HK-2 (cell line): ENCODE results near the gene GALNT13.
"Not testable (repeated sequence)": the region's sequence is repeated elsewhere in the genome, so short reads cannot be mapped to it uniquely, and the experiment has no call there.

ENCODE experiments used
- DNase-seq: peaks from one replicate; pipeline ENCODE4 v3.0.0-alpha.2; 2018; ENCODE audit not compliant: unreplicated experiment

GALNT13 gene

DNA sequence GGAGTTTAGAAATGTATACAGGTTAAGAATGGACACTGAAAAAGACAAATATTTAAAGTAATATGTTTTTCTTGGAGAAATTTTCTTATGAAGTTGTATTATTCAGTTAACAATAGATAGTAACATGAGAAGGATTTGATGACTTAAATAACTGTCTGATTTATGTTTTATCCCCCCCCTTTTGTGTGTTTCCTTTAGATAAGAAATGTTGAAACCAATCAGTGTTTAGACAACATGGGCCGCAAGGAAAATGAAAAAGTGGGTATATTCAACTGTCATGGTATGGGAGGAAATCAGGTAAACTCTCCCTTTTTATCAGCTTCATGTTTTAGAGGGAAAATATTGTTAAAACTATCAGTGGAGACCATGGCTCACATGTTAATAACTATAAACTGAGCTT, 537.1 kb downstream of the GALNT13 start:
- no peak for DNase-seq

DNA sequence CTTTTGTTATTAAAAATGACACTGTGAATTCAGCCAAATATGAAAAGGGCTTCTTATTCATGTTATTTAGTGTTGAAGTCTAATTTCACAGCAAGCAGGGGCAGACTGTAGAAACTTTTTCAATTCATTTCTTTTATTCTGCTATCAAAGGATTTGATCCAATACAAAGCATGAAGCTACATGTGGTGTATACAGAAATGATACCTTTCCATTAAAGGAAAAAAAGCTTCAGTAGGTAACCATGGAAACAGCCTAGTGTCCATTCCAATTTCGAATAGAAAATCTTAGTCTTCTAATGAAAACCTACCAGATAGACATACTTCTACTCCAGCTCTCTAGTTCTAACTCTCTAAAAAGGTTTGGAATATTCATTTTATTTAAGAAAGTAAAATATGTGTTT, 550.5 kb downstream of the GALNT13 start:
- DNase-seq: no peak

DNA sequence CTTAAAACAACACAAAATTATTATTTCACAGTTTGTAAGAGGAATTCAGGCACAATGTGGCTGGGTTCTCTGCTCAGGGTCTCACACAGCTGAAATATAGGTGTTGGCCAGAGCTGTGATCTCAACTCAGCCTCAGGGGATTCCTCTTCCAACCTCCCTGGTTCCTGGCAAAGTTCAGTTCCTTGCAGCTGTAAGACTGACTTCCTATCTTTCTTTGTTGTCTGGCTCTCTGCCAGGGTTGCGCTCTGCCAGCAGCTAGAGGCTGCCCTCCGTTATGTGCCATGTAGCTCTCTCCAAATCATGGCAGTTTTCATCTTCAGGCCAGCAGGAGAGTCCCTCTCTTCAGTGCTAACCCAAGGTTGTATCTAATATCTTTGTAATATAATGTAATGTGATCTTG, 554.3 kb downstream of the GALNT13 start:
- DNase-seq: no peak

DNA sequence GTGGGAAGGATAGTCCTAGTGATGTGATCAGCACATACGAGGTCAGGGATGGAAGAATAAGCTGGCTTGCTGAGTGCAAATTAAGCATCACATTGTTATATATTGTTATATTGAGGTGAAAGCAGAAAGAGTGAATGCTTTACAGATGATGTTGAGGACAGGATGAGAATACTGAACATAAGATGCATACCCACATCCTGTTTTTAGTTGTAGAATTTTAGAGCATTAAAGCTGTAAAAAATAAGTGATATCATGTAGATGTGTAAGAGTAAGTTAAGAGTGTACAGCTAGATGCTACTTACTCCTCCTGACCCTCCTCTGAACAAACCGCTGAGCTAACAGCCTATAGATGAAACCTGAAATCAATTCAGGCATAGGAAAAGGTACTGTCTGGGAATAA, 555.7 kb downstream of the GALNT13 start:
- no peak for DNase-seq

DNA sequence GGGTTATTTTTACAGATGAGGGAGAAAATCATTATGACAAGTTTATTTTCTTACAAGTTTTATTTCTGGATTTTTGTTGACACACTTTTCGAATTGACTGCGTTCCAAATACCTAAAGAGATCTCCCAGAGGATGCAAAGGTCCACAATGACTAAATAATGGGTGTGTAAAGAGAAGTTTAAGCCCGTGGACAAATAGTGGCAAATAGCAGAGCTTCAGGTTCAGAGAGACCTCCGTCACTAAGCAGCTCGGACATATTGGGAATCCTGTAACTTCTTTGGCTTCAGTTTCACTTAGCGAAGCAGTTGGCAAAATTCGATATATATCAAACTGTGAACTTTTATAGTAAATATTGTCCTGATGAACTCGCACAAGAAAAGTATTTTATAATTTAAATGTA, 556.3 kb downstream of the GALNT13 start:
- no peak for DNase-seq

DNA sequence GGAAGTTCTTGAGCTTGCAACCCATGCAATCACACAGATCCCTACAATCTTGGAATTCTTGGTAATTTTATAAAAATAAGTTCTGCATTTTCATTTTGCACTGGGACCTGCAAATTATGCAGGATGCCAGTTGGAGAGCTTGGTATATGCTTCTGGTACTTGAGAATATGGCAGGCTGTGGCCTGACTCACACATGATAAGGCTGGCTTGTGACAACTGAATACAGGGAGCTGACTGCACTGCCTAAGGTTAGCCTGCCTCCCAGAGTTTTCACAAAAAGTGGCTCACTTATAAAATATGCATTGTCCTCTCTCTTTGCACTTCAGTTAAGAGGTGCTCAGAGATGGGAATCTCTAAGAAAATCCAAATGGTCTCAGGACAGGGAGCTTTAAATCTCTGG, 561.3 kb downstream of the GALNT13 start:
- DNase-seq: no peak

DNA sequence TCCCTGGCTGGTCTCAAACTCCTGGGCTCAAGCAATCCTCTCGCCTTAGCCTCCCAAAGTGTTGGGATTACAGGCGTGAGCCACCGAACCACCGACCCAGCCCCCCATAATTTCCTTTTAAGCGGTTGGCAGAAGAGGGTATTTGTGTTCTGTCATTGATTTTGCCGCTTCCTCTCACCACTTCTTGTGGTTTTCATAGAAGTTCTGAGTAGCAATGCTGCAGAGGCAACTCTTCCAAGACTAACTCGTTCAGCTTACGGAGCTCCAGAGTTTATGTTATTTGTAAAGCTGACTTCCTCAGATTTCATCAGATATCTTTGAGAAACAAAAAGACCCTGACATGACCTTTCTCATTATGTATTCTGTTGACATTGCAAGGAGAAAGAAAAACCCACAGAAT, 565.4 kb downstream of the GALNT13 start:
- no peak for DNase-seq

DNA sequence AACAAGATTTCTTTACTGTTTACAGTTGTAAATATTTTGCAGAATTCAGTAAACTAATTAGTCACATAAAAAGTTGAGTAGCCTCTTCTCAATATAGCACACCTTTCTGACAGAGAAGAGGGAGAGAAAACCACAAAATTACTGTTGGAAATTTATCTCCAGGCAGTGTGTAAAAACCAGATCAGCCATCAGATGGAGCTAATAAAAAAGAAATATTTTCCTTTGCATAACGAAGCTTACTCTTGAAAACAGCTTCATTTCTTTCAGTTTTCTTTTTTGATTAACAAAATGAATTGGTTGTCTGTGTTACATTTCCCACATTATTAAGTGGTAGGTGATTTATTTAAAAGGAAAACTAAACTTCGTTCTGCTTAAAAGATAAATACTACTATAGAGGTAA, 567.4 kb downstream of the GALNT13 start:
- DNase-seq: no peak

DNA sequence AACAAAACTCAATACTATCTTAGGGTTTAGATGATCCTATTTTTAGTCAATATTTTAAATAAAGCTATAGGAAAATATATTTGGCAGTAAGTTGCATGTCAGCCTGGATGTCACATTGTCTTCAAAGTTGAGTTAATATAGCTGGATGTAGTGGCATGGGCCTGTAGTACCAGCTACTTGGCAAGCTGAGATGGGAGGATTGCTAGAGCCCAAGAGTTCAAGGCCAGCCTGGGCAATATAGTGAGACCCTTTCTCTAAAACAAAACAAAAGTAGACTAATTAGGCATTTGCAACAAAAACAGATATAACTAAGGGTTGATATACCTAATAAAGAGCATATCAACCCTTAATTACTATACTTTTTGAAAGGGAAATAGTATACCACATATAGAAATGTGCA, 572.2 kb downstream of the GALNT13 start:
- DNase-seq: no peak

DNA sequence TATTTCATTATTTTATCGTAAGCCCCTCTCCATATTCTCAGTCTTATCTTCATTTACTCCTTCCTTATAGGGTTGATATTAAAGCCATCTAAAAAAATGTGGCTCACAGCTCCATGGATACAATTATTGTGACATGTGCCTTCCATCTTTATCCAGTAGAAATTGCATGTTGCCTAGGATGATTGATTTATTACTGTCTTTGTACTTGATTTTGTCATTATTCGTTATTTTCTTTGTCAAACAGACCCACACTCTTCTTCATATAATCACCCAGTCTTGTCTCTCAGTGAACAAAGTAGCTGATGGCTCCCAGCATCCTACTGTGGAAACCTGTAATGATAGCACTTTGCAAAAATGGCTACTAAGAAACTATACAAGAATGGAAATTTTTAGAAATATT, 574.6 kb downstream of the GALNT13 start:
- DNase-seq: no peak

DNA sequence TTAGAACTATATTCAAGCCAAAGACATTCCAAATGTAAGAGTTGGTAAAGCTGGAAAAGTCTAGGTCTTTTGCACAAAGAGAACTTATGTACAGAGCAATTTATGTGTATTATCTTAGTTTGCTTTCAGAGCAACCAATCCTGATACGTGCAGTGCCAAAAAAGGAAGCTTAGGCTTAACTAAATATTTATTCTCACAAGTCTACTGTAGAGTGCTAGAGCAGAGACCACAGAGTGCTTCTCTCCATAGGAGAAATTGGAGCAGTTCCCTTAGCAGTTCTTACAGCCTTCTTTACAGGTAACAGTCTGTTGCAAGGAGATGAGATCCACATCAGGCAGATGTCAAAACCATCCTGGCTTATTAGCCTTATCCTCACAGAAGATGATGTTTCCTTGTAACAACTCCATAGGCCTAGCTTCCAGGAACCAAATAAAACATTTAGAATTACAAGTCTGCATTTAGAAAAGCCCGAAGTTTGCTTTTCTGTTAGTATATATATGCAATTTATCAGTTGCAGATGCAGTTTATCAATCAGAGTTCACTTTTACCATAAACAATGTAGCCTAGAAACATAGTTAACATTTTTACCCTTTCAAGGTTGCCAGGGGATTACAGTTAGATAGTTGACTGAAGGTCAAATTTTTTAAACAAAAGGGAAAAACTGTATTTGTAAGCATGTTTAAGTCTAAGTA, 576.2 kb downstream of the GALNT13 start:
- no peak for DNase-seq

DNA sequence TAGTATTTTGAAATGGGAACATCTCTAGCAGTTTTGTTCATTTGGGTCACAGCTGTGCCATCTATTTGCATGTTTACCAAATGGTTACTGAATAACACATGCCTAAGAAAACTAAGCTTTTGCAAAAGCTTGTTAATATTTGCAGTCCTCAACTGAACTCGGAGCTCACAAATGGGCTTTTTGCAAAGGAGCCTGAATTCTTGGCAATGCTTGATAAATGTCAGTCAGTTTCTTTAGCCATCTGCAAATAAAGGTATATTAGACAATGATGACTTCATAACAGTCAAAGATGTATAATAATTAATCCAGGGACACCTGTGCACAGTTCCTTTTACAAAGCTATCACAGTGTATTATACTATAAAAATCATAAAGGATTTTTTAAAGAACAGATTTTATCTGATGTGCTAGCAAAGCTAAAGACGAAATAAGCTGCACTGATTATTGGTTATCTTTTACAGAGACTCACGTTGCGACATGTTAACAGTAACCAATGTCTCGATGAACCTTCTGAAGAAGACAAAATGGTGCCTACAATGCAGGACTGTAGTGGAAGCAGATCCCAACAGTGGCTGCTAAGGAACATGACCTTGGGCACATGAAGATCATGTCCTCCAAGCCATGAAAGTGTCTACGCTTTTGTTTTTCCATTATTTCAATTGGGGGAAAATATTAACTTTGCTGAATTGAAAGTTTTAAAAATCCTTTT, 578.4 kb downstream of the GALNT13 start:
- no peak for DNase-seq

DNA sequence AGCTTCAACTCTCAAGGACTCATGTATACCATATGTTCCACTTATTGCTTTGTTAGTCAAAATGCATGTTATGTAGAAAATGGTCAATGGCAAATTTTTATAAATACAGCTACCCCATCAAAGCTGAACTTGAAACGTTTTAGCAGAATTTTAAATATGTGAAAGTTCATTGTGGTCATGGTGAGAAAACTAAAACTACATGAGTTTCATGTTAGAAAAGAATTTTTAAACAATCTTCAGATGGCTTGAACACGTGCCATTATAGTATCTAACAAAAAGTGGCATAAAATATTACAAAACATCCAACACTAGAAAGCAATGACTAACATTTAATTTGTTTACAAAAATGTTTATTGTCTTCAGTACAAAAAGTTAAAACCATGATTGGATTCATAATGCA, 580.7 kb downstream of the GALNT13 start:
- no peak for DNase-seq

DNA sequence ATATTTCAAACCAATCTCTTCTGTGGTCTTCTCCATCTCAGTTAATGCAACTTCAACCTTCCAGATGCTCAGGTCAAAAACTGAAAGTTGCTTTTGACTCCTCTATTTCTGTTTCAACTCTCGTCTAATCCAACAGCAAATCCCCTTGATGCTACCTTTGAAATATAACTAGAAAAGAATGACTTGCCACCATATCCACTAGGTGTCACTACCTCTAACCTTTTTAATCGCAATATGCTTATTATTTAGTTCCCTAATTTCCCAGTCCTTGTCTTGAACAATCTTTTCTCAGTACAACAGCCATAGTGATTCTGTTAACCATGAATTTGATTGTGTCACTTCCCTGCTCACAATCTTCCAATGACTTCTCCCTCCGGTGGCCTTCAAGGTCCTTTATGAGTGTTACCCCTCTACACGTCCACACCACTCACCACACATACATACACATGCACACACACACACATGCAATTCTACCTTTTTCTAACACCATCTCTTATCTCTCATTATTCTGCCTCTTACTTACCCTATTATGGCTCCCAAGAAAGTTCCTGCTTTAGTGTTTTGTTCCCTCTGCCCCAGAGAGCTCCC, 581.3 kb downstream of the GALNT13 start:
- peak; percentile 2 for DNase-seq

DNA sequence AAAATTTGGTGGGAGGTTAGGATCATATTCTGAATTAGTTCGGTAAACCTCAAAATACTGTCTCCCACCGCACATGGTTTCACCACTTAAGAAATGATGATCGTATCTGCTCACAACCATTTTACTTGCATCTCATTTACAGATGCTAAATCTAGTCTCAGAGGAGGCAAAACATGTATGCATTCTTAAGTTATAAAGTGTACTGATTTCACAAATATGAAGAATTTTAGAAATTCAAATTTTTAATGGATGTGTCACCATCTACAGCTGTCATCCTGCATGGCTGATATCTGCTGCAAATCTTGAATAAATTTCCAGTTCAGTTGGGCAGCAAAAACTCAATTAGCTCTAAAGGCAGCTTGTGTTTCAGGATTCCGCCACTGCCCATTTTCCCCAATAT, 583.4 kb downstream of the GALNT13 start:
- no peak for DNase-seq

DNA sequence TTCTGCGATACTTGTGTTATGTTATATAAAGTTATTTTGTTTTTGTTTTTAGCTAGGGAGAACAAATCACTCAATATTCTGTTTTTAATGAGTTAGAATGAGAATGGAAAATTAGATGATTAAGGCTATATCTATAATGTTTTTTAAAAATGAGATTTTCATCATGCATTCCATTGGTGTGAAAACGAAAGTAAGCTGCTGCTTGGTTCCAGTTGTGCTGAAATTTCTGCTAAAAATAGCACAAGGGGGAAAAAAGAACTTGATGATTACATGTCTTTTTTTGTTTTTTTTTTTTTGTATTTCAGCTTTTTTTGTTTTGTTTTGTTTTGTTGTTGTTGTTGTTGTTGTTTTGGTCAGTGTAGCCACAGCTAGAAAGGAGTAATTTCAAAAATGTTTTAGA, 584.1 kb downstream of the GALNT13 start:
- no peak for DNase-seq

DNA sequence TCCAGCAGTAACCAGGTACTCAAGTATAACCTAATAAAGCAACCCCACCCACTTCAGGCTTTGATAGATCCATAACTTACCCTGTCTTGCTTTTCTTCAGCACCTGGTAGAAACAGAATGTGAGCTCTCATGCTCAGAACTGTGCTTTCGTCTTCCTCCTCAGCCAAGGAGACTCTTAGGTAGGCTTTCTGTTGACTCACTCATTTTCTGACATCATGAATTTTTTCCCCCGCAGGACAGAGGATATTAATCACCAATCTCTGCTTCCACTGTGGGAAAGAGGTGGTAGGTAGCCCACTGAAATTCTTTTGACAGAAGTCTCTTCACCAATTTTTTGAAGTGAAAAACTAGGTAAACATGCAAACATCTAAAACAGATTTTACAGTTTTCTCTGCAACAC, 585.6 kb downstream of the GALNT13 start:
- no peak for DNase-seq

DNA sequence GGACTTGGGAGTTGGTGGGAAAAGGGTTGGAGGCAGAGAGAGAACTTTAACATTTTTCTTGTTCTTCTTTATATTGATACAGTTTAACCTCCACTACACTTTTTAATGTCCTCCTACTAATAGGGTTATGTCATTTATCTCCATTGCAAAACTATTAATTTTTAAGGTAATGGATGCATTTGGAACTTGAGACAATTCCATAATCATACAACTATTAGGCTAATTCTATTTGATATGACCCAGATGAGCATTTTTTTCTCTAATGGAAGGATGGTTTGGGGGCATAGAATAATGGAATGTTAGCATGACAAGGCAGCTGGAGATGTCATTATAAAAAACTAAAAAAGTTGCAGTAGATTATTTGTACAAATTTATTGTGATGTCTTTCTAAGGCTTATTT, 587.6 kb downstream of the GALNT13 start:
- no peak for DNase-seq

DNA sequence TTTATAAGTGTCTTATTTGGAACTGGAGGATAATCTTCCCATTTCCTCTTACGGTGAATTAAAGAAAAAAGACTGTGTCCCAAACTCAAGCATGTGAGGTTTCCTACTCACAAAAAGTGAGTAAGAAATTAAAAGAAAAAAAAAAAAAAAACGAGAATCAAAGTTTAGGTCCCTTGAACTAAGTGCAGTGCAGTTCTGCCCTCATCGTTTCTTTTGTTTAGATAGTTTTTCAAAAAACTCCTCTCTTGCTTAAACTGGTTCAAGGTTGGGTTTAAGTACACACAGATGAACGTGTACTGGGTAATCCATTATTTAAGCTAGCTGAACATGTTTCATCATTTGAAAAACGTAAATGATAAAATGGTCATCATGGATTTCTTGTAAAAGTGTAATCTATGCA, 590.9 kb downstream of the GALNT13 start:
- DNase-seq: no peak

DNA sequence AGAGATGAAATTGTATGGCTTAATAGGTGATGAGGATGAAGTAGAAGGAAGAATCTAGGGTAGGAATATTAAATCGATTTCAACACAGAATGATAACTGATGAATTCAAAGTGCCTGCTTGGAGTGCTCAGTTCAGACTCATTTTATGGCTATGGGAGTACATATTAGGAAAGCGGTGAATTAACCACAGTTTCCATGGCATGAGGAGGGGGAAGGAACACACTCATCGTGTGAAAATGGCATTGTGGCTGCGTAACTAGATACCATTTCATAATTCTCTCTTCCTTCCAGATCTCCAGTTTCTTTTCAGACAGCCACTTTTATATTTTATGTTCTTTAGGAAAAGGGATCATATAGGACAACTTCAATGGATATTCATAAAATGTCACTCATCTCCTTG, 594.5 kb downstream of the GALNT13 start:
- DNase-seq: no peak

DNA sequence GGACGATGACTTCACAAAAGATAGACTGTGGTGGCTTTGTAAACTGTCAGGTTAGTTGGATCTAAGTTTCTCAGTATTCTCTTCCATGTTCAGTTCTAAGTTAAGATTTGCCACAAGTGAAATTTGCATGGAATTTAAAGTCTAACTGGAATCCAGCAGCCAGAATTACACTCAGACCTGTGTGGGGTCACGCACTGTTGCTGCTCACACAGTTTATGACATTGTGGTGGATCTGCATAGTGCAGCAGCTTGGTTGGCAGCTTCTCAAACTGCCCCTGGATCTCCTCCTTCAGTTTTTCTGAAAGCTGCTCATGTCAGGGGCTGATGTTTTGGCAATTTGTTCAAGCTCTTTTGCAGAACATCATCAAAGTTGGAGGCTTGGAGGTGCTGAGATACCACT, 598.7 kb downstream of the GALNT13 start:
- DNase-seq: no peak

DNA sequence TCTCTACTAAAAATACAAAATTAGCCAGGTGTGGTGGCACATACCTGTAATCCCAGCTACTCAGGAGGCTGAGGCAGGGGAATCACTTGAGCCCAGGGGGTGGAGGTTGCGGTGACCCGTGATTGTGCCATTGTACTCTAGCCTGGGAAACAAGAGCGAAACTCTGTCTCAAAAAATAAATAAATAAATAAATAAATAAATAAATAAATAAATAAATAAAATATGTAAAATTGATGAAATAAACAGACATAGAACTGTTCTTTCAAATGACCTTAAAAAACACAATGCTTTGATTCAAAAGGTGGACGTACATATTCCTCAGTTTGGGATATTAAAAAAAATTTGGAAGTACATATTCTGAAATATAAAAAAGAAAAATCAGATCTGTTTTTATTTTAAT, 599.8 kb downstream of the GALNT13 start:
- not testable (repeated sequence) for DNase-seq

DNA sequence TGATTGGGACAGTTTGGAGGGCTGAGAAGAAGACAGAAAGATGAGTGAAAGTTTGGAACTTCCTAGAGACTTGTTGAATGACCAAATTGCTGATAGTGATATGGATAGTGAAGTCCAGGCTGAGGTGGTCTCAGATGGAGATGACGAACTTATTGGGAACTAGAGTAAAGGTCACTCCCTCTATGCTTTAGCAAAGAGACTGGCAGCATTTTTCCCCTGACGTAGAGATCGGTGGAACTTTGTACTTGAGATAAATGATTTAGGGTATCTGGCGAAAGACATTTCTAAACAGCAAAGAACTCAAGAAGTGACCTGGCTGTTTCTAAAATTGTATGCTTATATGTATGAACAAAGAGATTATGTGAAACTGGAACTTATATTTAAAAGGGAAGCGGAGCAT, 605.6 kb downstream of the GALNT13 start:
- DNase-seq: no peak
